ENCODE data around the gene SCN4B.

DNA sequence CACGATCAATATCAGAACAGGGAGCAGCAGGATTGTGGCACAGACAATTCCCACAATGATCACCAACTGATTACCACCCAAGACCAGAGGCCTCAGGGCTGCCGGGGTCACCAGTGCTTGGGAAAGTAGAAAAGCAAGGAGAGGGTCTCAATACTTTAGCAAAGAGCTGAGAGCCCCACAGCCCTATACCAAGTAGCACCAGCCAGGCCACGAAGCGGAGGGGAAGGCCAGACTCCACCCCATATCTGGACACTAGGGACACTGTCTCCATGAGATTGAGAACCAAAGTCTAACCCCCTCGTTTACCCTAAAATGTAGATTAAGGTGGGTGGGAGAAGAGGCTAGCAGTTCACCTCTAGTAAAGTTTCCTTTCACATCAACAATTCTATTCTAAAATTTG is 47.9 kb upstream of the SCN4B start:
- TF ChIP-seq, protein P1, sequence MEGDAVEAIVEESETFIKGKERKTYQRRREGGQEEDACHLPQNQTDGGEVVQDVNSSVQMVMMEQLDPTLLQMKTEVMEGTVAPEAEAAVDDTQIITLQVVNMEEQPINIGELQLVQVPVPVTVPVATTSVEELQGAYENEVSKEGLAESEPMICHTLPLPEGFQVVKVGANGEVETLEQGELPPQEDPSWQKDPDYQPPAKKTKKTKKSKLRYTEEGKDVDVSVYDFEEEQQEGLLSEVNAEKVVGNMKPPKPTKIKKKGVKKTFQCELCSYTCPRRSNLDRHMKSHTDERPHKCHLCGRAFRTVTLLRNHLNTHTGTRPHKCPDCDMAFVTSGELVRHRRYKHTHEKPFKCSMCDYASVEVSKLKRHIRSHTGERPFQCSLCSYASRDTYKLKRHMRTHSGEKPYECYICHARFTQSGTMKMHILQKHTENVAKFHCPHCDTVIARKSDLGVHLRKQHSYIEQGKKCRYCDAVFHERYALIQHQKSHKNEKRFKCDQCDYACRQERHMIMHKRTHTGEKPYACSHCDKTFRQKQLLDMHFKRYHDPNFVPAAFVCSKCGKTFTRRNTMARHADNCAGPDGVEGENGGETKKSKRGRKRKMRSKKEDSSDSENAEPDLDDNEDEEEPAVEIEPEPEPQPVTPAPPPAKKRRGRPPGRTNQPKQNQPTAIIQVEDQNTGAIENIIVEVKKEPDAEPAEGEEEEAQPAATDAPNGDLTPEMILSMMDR (optimal IDR thresholded peaks at IDR 0.05 in 1 of 3, IDR thresholded peaks at IDR 0.05 in 1 of 3, conservative IDR thresholded peaks at IDR 0.05 in 1 of 3; ENCODE audit: extremely low read depth in 1 of 3, insufficient read depth in 2 of 3, low read length in 3 of 3) = no peak
- no peak for TF ChIP-seq EZH2 (IDR thresholded peaks at IDR 0.05; ENCODE audit: low read length)
